ENCODE measurements around the gene GNPDA1.

- TF ChIP-seq EZH2 (IDR thresholded peaks at IDR 0.05; ENCODE audit: borderline replicate concordance, low read length) = no peak
- TF ChIP-seq, protein P1, sequence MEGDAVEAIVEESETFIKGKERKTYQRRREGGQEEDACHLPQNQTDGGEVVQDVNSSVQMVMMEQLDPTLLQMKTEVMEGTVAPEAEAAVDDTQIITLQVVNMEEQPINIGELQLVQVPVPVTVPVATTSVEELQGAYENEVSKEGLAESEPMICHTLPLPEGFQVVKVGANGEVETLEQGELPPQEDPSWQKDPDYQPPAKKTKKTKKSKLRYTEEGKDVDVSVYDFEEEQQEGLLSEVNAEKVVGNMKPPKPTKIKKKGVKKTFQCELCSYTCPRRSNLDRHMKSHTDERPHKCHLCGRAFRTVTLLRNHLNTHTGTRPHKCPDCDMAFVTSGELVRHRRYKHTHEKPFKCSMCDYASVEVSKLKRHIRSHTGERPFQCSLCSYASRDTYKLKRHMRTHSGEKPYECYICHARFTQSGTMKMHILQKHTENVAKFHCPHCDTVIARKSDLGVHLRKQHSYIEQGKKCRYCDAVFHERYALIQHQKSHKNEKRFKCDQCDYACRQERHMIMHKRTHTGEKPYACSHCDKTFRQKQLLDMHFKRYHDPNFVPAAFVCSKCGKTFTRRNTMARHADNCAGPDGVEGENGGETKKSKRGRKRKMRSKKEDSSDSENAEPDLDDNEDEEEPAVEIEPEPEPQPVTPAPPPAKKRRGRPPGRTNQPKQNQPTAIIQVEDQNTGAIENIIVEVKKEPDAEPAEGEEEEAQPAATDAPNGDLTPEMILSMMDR (conservative IDR thresholded peaks at IDR 0.05 in 1 of 2, IDR thresholded peaks at IDR 0.05 in 1 of 2; ENCODE audit: extremely low read depth in 1 of 2, insufficient read depth in 1 of 2, low read depth in 1 of 2, low read length in 2 of 2) = no peak
Observed at GRCh38 chr5:141994511-141995136, 18.2 kb downstream of the GNPDA1 start.
